HEK293T (cell line): ENCODE data around the gene SPATA13.

Source experiments
- CTCF ChIA-PET: fragments of 350-600 bp; formaldehyde crosslinking; extraction: SDS; loops from one replicate; lab custom pipeline; 2021; ENCODE audit warnings: antibody characterized with exemption, inconsistent platforms; lab: Yijun Ruan, JAX
- POLR2A ChIA-PET: fragments of 350-600 bp; formaldehyde crosslinking; extraction: SDS; loops from one replicate; lab custom pipeline; 2020; ENCODE audit warnings: antibody characterized with exemption, inconsistent platforms; lab: Yijun Ruan, JAX
- DNase-seq: peaks from one replicate; pipeline ENCODE4 v3.0.0; 2012; ENCODE audit warnings: mixed read lengths; ENCODE audit errors: extremely low spot score
- ARNT ChIP-seq: fragments of 450-650 bp; IDR thresholded peaks from 2 replicates; pipeline ENCODE4 v1.6.1; 2017; ENCODE audit warnings: mild to moderate bottlenecking
- BHLHE40 ChIP-seq: fragments of 450-650 bp; IDR thresholded peaks from 2 replicates; pipeline ENCODE4 v1.6.1; 2016; ENCODE audit warnings: mild to moderate bottlenecking, moderate library complexity, borderline replicate concordance
- CTBP1 ChIP-seq: fragments of 450-650 bp; IDR thresholded peaks from 2 replicates; pipeline ENCODE4 v1.6.1; 2016; ENCODE audit warnings: borderline replicate concordance
- ELF4 ChIP-seq: fragments of 450-650 bp; IDR thresholded peaks from 2 replicates; pipeline ENCODE4 v1.6.1; 2017; ENCODE audit warnings: antibody characterized with exemption
- FOXA1 ChIP-seq: fragments of 450-650 bp; IDR thresholded peaks from 2 replicates; pipeline ENCODE4 v1.6.1; 2016; ENCODE audit warnings: mild to moderate bottlenecking
- FOXK2 ChIP-seq: fragments of 450-650 bp; IDR thresholded peaks from 2 replicates; pipeline ENCODE4 v1.6.1; 2016; ENCODE audit warnings: mild to moderate bottlenecking
- FOXM1 ChIP-seq: fragments of 450-650 bp; IDR thresholded peaks from 2 replicates; pipeline ENCODE4 v1.6.1; 2017; ENCODE audit warnings: mild to moderate bottlenecking, borderline replicate concordance
- HDGF ChIP-seq: fragments of 450-650 bp; IDR thresholded peaks from 2 replicates; pipeline ENCODE4 v1.6.1; 2017; ENCODE audit warnings: antibody characterized with exemption, borderline replicate concordance
- L3MBTL2 ChIP-seq: fragments of 450-650 bp; conservative IDR thresholded peaks from 2 replicates; pipeline ENCODE4 v1.6.1; 2016; ENCODE audit warnings: mild to moderate bottlenecking
- LEF1 ChIP-seq: fragments of 450-650 bp; IDR thresholded peaks from 2 replicates; pipeline ENCODE4 v1.6.1; 2017; ENCODE audit warnings: mild to moderate bottlenecking, borderline replicate concordance
- NFRKB ChIP-seq: fragments of 450-650 bp; IDR thresholded peaks from 2 replicates; pipeline ENCODE4 v1.6.1; 2016; ENCODE audit warnings: mild to moderate bottlenecking, moderate library complexity
- SP1 ChIP-seq: fragments of 450-650 bp; IDR thresholded peaks from 2 replicates; pipeline ENCODE4 v1.6.1; 2017
- SUZ12 ChIP-seq: fragments of 450-650 bp; IDR thresholded peaks from 2 replicates; pipeline ENCODE4 v1.6.1; 2016; ENCODE audit warnings: mild to moderate bottlenecking
- TARDBP ChIP-seq: fragments of 450-650 bp; IDR thresholded peaks from 2 replicates; pipeline ENCODE4 v1.6.1; 2016
- ZNF384 ChIP-seq: fragments of 450-650 bp; IDR thresholded peaks from 2 replicates; pipeline ENCODE4 v1.6.1; 2016
- TF ChIP-seq, protein P1 (sequence below): fragments of 450-650 bp; IDR thresholded peaks from 2 replicates; pipeline ENCODE4 v1.6.1; 2016

Gene SPATA13

DNA sequence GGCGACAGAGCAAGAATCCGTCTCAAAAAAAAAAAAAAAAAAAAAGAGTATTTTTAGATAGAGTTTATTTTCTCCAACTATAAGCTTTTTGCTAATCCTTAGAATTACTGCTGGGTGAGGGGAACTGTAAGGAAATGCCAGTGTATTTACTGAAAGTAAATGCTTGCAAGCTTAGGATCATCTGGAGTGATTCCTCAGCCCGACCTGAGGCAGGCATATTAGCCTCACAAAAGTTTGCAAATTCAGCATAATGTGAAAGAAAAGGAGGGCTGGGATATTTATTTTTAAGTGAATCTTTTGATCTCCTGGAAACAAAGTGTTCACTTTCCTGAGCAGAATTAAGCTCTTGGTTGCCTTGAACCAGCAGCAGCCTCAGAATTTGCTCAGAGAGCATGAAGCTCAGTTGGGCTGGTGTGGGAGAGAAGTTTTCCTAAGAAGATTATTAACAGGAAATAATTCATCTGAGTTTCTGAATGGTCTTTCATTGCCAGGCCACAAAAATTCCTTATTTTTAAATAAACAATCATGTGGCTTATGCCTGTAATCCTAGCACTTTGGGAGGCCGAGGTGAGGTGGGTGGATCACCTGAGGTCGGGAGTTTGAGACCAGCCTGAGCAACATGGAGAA, 24.7 kb upstream of the SPATA13 start:
- CTCF ChIA-PET: interaction anchor here (0.6 kb wide), 1 partner anchor 562 kb away, joined by 3 read pairs; no protein-coding TSS in a partner anchor
- POLR2A ChIA-PET: no interaction called here
- no peak for DNase-seq
- TF ChIP-seq BHLHE40: no peak
- no peak for TF ChIP-seq ELF4
- TF ChIP-seq SUZ12: no peak
- no peak for TF ChIP-seq ARNT
- TF ChIP-seq FOXK2: no peak
- TF ChIP-seq, protein P1, sequence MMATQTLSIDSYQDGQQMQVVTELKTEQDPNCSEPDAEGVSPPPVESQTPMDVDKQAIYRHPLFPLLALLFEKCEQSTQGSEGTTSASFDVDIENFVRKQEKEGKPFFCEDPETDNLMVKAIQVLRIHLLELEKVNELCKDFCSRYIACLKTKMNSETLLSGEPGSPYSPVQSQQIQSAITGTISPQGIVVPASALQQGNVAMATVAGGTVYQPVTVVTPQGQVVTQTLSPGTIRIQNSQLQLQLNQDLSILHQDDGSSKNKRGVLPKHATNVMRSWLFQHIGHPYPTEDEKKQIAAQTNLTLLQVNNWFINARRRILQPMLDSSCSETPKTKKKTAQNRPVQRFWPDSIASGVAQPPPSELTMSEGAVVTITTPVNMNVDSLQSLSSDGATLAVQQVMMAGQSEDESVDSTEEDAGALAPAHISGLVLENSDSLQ: no peak
- no peak for TF ChIP-seq CTBP1
- no peak for TF ChIP-seq FOXM1
- no peak for TF ChIP-seq TARDBP
- TF ChIP-seq L3MBTL2: no peak
- TF ChIP-seq NFRKB: no peak
- TF ChIP-seq HDGF: no peak
- TF ChIP-seq LEF1: no peak
- TF ChIP-seq FOXA1: no peak
- no peak for TF ChIP-seq ZNF384
- TF ChIP-seq SP1: no peak

DNA sequence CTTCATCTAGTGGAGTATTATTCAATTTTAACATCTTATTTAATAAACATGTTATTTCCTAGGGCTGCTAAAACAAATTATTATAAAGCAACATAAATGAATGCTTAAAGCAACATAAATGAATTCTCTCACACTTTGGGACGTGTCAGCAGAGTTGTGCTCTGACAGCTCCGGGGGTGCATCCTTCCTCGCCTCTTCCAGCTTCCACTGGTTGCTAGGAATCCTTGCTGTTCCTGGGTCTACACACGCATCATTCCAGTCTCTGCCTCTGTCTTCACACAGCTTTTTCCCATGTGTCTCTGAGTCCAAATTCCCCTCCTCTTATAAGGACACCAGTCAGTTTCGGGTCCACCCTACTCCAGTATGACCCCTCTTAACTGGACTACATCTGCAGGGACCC, 21.6 kb upstream of the SPATA13 start:
- no peak for TF ChIP-seq CTBP1
- TF ChIP-seq, protein P1: no peak
- no peak for TF ChIP-seq NFRKB
- TF ChIP-seq LEF1: no peak
- no peak for TF ChIP-seq HDGF
- TF ChIP-seq BHLHE40: no peak
- TF ChIP-seq FOXK2: no peak
- TF ChIP-seq ARNT: no peak
- no peak for TF ChIP-seq FOXA1
- ChIA-PET CTCF (no interaction called here), POLR2A (no interaction called here)
- no peak for DNase-seq

DNA sequence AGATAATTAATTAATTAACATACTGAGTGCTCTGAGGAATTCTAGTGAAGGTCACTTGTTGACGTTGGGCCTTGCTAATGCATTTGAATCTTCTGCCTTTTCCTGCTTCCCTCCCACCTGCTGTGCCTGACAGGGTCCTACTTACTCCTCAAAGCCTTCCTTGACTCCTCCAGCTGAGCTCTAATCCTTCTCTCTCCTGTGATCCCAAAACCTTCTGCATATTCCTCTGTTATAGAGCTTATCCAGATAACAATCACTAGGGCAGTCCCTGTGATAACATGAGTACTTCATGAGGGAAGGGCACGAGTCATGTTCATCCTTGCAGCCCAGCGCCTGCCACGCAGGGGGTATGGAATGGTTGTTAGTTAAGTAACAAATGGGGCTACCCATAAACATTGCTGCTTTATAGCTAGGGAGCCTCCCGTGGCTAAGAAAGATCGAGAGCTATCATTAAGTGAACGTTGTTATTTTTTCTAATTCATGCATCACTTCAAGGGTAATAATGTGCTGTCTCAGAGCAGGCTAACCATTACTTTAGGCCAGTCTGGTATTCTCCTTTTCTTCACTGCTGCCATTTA, 19.1 kb upstream of the SPATA13 start:
- no peak for DNase-seq
- ChIA-PET CTCF (no interaction called here), POLR2A (no interaction called here)
- TF ChIP-seq FOXA1 (no peak), BHLHE40 (no peak), ARNT (no peak)

GRCh38 chr13:24142453-24142852, 18.1 kb upstream of the SPATA13 start:
- ChIA-PET CTCF (no interaction called here), POLR2A (no interaction called here)
- TF ChIP-seq HDGF (no peak), FOXK2 (no peak), ELF4 (no peak), ARNT (no peak), L3MBTL2 (no peak), LEF1 (no peak), ZNF384 (no peak), FOXM1 (no peak), CTBP1 (no peak), BHLHE40 (no peak), SP1 (no peak), TARDBP (no peak)
- TF ChIP-seq, protein P1: no peak
- DNase-seq: no peak

DNA sequence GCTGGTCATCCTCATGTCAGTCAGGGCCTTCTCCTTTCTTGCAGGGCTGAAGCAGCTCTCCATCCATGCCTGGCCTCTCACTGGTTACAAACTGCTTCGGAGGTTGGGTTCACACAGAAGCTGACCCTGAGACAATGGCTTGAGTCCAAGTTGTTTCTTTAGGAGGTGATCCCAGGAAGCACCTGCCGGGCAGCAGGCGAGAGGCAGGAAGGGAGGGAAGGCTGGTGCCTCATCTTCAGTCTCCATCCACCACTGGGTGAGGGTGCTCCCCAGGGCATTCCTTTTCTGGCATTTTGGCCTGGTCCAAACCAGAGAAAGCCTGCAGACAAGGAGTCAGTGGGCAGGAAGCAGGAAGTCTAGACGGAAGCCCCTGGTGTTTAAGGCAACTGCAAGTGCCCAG, 17.6 kb upstream of the SPATA13 start:
- TF ChIP-seq HDGF (no peak), SUZ12 (no peak), ZNF384 (no peak), SP1 (no peak), FOXK2 (no peak), CTBP1 (no peak), TARDBP (no peak)
- TF ChIP-seq, protein P1: no peak
- no peak for DNase-seq
- CTCF ChIA-PET: no interaction called here
- POLR2A ChIA-PET: no interaction called here

- POLR2A ChIA-PET: interaction anchor here (0.7 kb wide), 1 partner anchor 30 kb away, joined by 3 read pairs; no protein-coding TSS in a partner anchor
- TF ChIP-seq LEF1 (no peak), ZNF384 (no peak), ARNT (no peak), ELF4 (no peak), HDGF (no peak), FOXM1 (no peak), SP1 (no peak), L3MBTL2 (no peak), SUZ12 (no peak), CTBP1 (no peak), NFRKB (no peak), BHLHE40 (no peak), TARDBP (no peak), FOXK2 (no peak)
- TF ChIP-seq, protein P1: no peak
- no peak for DNase-seq
- CTCF ChIA-PET: no interaction called here
These were observed 15.3 kb upstream of the SPATA13 start for GRCh38 chr13:24145240-24145639.
